ENCODE data around the gene THAP11. TPM values are rescaled to one million over a fixed set of nuclear protein-coding genes. Genes with fewer than 3 reads are reported as not detected.

THAP11 gene
- total RNA-seq, 2 donors from 2014 or later = 23.7 to 42.8 TPM

DNA sequence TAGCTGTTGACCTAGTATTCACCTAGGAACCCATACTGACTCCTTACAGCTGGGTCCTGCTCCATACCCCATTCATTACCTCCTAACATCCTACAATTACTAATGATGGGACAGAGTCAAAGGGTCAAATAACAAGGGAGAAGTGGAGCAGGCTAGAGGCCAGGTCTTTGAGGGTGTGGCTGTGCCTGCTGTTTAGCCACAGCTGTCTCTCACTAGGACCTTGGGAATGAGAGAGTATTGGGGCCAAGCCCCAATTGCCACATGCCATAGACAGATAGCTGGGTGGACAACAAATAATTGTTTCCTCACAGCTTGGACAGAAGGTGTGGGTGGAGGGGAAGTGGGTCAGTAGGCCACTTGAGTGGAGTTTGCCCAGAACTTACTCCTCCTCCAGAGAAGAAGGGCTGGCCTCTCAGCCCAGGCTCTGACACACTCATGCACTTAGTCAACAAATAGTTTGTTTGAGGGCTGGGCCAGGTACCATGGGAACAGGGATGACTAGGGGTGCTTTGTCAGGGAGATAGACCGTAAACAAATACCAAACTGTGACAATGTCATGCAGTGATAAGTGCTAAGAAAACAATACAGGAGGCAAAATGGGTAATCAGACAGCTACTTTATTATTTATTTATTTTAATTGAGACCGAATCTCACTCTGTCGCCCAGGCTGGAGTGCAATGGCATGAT is 15.6 kb downstream of the THAP11 start:
- Histone ChIP-seq H3K27me3 (no peaks in the 10 kb centered on the region), H3K4me3 (no peak overlapping the region), H3K9me3 (no peaks in the 10 kb centered on the region), H3K4me1 (peaks cover 54% of the 10 kb centered on the region), H3K36me3 (replicated peaks in 1 of 2; ENCODE audit: insufficient read depth in 1 of 2, low read depth in 2 of 2) (no peaks in the 10 kb centered on the region), H3K27ac (peak overlapping the region; percentile 68 to 93 (median 76))
- intact Hi-C loops (cut with DNase I) = no loop called here
- DNase-seq (peak; percentile 80 to 89 (median 85)), ATAC-seq (peak; percentile 96)
- WGBS, 2 donors = 6 to 20% methylated on average over 3 of the region's 3 CpGs
- peak in 1 of 3 donors; percentile 11 for TF ChIP-seq POLR2A (IDR thresholded peaks at IDR 0.05)
- TF ChIP-seq, protein P1, sequence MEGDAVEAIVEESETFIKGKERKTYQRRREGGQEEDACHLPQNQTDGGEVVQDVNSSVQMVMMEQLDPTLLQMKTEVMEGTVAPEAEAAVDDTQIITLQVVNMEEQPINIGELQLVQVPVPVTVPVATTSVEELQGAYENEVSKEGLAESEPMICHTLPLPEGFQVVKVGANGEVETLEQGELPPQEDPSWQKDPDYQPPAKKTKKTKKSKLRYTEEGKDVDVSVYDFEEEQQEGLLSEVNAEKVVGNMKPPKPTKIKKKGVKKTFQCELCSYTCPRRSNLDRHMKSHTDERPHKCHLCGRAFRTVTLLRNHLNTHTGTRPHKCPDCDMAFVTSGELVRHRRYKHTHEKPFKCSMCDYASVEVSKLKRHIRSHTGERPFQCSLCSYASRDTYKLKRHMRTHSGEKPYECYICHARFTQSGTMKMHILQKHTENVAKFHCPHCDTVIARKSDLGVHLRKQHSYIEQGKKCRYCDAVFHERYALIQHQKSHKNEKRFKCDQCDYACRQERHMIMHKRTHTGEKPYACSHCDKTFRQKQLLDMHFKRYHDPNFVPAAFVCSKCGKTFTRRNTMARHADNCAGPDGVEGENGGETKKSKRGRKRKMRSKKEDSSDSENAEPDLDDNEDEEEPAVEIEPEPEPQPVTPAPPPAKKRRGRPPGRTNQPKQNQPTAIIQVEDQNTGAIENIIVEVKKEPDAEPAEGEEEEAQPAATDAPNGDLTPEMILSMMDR (IDR thresholded peaks at IDR 0.05) = no peak

DNA sequence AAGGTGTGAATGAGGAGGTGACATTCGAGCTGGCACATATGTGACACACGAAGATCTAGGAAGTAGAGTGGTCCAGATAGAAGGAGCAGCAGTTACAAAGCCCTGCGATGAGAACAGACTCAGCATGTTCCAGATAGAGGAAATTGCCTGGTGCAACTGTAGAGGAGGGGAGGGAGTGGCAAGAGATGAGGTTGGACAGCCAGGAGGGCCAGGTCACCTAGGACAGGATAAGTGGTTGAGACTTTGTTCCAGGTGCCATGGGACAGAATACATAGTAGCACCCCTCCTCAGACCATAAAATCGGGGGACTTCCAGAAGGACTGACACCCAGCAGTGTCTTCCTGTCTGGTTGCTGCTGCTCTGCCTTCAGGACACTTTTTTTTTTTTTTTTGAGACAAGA is 16.4 kb downstream of the THAP11 start:
- Histone ChIP-seq H3K36me3 (replicated peaks in 1 of 2; ENCODE audit: insufficient read depth in 1 of 2, low read depth in 2 of 2) (no peaks in the 10 kb centered on the region), H3K4me1 (peaks cover 60% of the 10 kb centered on the region), H3K4me3 (no peak overlapping the region), H3K9me3 (no peaks in the 10 kb centered on the region), H3K27ac (peak overlapping the region; percentile 55 to 93 (median 76)), H3K27me3 (no peaks in the 10 kb centered on the region)
- DNase-seq (no peak), ATAC-seq (no peak)
- 61 to 81% methylated on average over 4 of the region's 4 CpGs for WGBS, 2 donors
- TF ChIP-seq POLR2A (IDR thresholded peaks at IDR 0.05) = no peak
- TF ChIP-seq, protein P1 (IDR thresholded peaks at IDR 0.05) = no peak
- intact Hi-C loops (cut with DNase I) = no loop called here

DNA sequence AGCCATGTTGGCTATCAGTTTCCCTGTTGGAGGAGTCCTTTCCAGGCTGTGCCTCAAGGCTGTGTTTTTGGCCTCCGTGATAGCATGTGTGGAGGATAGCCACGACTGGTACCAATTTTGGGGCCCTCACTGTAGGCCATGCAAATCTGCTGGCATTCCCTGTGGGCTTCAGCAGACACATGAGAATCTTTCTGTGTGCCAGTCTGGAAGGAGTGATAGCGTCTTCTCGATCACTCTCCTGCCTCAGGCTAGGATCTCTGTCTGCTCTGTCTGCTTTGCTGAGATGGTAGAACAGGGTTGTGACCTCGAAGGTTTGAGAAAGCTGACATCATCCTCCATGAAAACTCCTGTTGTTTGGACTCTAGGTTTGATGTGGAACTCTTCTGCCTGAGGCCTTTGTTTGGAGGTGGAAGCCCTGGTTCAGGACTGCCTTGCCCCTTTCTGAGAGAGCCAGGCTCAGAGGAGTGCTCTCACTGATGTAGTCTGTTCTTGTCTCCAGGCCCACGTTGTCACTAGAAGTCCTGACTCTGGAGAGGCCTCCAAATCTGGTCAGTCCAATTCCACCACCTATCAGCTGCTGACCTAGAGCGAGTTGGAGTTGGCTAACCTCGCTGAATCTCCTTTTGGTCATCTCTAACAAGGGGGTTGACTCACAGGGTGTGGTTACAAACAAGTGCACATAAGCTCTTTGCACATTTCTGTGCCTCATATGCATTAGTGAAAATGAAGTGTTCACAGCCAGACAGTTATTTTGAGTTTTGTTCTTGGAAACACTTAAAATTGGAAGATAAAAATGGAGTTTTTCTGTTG is 18.7 kb downstream of the THAP11 start:
- peaks cover 49% of the 10 kb centered on the region for H3K4me1 ChIP-seq
- WGBS, 2 donors = 85 to 92% methylated on average over 5 to 8 of the region's 8 CpGs
- no peak overlapping the region for H3K4me3 ChIP-seq
- ATAC-seq = no peak
- no peaks in the 10 kb centered on the region for H3K36me3 ChIP-seq (replicated peaks in 1 of 2; ENCODE audit: insufficient read depth in 1 of 2, low read depth in 2 of 2)
- H3K9me3 ChIP-seq = no peaks in the 10 kb centered on the region
- no peak overlapping the region for H3K27ac ChIP-seq
- no peaks in the 10 kb centered on the region for H3K27me3 ChIP-seq
- TF ChIP-seq POLR2A (IDR thresholded peaks at IDR 0.05) = no peak
- TF ChIP-seq, protein P1 (IDR thresholded peaks at IDR 0.05) = no peak
- intact Hi-C loops (cut with DNase I) = no loop called here
- no peak for DNase-seq

DNA sequence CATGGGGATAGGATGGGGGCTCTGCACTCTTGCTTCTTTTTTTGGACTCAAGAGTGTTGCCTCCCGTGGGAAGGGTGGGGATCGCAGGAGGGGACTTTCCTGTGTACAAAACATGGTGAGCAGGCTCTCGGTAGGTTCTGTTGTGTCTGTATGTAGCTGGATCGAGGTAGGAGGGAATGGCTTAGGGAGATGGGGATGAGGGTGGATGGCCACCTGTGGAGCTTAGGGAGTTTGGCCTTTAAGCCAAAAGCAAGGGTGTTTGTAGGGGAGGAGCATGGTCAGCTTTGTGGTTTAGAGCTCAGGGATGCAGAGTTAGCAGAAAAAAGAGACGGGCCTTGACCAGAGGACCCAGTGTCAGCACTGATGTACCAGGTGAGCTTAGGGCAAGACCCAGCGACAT is 19.8 kb downstream of the THAP11 start:
- Histone ChIP-seq H3K4me1 (peaks cover 38% of the 10 kb centered on the region), H3K4me3 (no peak overlapping the region), H3K9me3 (no peaks in the 10 kb centered on the region), H3K27ac (no peak overlapping the region), H3K36me3 (replicated peaks in 1 of 2; ENCODE audit: insufficient read depth in 1 of 2, low read depth in 2 of 2) (no peaks in the 10 kb centered on the region), H3K27me3 (no peaks in the 10 kb centered on the region)
- intact Hi-C loops (cut with DNase I) = no loop called here
- DNase-seq (no peak), ATAC-seq (no peak)
- 83 to 84% methylated on average over 6 of the region's 6 CpGs for WGBS, 2 donors
- TF ChIP-seq, protein P1 (IDR thresholded peaks at IDR 0.05) = no peak
- TF ChIP-seq POLR2A (IDR thresholded peaks at IDR 0.05) = no peak
